HG03095 (cell line): ENCODE results near the gene HIP1.
"Not testable (repeated sequence)": the region's sequence is repeated elsewhere in the genome, so short reads cannot be mapped to it uniquely, and the experiment has no call there.

Experiments used
- ATAC-seq: cut with Tn5 transposase; IDR thresholded peaks from one replicate; pipeline ENCODE4 v1.9.1; 2021; ENCODE audit warnings: moderate library complexity; ENCODE audit not compliant: unreplicated experiment

HIP1 gene

GRCh38 chr7:75584354-75584753 lies 154.4 kb downstream of the HIP1 start:
- ATAC-seq, result no peak

GRCh38 chr7:75583255-75583654 lies 155.5 kb downstream of the HIP1 start:
- no peak for ATAC-seq

- ATAC-seq, result no peak
Observed at GRCh38 chr7:75579899-75580298, 158.8 kb downstream of the HIP1 start.

GRCh38 chr7:75578081-75578480 lies 160.7 kb downstream of the HIP1 start:
- ATAC-seq, result no peak

GRCh38 chr7:75575488-75576121 lies 163.1 kb downstream of the HIP1 start:
- no peak for ATAC-seq

DNA sequence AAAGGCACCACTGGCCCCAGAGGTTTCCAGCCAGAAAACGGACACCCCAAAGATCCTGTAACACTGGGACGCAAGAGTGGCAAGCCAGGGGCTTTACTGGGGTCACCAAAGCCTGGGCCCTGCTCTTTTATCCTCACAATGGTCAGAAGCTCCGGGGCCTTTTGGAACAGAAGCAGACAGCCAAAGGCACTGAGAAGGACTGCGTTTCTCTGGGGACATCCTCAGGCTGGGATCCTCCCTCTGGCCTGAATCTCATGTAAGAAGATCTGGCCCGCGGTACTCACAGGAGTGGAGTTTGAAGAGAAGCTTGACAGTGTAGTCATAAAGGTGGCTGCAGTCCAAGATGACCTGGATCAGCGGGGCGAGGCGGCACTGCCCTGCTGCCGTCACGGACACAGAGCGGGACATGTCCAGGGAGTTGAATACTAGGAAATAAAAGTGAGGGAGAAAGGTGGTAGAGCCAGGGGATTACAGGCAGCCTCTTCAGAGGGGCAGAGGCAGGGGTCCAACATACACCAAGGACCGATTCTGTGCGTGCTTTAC lies 165.2 kb downstream of the HIP1 start:
- no peak for ATAC-seq

DNA sequence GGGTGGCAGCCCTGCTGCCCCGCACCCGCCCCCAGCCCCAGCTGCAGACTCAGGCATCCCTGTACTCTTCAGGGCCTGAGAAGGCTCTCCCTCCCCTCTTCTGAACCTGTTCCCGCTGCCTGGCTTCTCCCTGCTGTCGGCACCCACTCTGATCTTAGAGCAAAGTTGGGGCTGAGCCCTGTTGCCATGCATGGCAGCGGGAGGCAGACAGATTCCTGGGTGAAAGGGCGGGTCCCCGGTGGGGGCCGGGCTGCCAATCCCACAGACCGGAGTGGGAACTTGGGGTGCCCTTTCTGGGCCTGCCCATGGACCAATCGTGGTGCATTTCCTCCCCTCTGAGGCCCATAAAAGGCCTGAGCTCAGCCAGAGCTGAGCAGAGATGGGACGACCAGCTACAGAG lies 165.9 kb downstream of the HIP1 start:
- ATAC-seq, result no peak

- no peak for ATAC-seq
Observed at GRCh38 chr7:75572396-75572795, 166.3 kb downstream of the HIP1 start.

- ATAC-seq, result no peak
Observed at GRCh38 chr7:75571209-75571608, 167.5 kb downstream of the HIP1 start.

DNA sequence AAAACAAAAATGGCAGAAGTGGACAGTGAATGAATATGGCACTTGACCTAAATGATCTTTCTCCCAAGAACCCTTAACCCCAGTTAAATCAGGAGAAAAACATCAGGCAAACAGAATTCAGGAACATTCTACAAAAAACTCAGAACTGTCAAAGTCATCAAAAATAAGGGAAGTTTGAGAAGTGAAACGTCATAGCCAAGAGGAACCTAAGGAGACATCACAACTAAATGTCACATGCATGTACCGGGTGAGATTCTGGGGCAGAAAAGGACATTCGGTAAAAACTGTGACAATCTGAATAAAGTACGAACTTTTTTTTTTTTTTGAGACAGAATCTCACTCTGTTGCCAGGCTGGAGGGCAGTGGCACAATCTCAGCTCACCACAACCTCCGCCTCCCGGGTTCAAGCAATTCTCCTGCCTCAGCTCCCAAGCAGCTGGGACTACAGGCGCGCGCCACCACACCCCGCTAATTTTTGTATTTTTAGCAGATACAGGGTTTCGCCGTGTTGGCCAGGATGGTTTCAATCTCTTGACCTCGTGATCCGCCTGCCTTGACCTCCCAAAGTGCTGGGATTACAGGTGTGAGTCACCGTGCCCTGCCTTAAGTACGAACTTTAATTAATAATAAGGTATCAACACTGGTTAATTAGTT lies 169.0 kb downstream of the HIP1 start:
- ATAC-seq, result not testable (repeated sequence)

DNA sequence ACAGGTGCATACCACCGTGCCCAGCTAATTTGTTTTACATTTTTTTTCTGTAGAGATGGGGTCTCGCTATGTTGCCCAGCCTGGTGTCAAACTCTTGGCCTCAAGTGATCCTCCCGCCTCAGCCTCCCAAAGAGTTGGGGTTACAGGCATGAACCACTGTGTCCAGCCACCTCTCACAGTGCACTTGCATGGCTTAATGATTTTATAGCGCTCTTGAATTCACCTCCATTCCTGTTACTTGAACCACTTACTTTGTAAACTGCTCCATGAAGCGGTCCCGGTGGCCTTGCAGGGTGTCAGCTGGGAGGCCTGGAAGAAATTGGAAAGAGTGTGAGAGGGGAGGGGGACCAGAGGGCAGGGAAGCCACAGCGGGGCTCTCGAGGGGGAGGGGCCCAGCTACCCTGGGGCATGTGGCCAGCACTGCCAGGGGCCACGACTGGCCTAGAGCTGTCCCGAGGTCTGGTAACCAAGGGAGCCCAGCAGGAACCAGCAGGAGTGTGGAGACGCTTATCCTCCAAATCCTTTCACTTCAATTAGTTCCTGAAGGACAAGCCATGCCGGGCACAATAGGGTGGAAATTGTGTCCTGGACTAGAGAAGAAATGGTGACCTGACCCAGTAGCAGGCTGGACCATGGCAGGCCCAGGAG lies 170.7 kb downstream of the HIP1 start:
- ATAC-seq, result no peak

GRCh38 chr7:75565132-75565837 lies 173.5 kb downstream of the HIP1 start:
- ATAC-seq, result no peak

DNA sequence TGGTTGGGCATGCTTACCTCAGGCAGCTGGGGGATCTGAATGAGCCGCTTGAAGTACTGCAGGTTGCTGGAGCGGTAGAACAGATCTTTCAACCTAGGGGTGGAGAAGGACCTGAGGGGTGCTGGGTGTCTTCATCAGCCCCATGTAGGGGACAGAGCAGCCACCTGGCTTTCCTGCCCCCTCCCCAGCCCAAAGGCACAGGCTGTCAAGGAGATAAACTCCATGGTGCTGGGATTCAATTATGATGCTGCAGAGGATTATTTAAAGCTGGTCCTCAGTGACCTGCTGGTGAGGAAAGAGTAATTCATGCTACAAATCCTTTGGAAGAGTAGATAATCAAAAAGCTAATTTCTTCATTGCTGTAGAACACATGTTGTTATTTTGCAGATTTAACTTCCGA lies 175.6 kb downstream of the HIP1 start:
- no peak for ATAC-seq

DNA sequence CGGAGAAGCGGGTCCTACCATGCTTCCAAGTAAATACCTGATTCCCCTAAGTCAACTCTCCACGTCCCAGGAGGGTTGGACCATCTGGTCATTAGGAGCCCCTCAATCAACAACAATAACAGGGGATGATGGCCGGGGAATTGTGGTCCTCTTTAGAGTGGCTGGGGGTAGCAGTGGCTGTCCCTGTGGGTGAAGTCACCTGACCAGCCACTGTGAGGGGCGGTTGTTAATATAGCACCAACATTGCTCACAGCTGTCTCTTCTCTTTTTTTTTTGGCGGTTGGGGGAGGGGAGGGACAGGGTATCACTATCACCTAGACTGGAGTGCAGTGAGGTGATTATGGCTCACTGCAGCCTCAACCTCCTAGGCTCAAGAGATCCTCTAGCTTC lies 178.8 kb downstream of the HIP1 start:
- ATAC-seq, result no peak

DNA sequence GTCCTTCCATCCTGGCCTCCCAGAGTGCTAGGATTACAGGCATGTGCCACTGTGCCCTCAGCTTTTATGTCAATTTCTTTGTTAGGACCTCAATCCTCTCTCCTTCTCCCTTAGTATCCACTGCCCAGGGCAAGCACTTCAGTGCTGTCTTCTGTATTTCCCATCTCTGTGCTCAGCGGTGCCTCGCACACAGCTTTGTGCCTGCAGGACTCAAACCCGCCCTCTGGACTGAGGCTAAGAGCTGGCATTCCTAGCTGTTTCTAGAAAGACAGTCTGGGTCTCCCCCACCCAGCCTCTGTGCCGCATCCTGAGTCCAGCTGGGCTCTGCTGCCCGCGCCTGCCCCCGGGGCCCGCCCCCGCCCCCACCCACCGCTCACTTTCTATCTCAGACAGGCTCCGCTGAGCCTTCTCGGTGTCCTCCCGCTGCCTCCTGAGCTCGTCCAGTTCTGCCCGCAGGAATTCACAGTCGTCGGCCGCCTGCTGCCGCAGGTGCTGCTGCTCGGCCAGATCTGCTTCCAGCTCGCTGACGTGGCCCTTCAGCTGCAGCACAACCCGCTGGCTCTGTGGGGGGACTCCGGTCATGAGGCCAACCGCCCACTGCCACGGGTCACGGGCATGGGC lies 179.3 kb downstream of the HIP1 start:
- no peak for ATAC-seq

GRCh38 chr7:75556835-75557234 lies 181.9 kb downstream of the HIP1 start:
- not testable (repeated sequence) for ATAC-seq

DNA sequence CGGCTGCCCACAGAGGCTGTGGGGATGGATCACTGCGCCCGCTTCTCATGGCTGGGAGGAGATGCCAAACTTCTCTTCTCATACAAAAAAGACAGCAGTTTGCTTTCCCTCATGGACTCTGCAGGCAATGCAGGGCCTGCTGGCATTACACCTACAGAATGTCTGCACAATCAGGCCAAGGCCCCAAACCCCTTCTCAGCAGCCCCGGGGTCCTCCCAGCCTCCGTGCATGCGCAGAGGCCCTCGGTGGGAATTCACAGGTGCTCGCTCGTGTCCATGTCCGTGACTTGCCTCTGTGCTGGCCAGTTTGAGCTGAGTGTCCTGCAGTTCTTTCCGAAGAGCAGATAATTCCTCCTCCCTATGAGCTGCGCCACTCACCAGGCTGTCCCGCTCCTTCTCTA lies 183.0 kb downstream of the HIP1 start:
- no peak for ATAC-seq

DNA sequence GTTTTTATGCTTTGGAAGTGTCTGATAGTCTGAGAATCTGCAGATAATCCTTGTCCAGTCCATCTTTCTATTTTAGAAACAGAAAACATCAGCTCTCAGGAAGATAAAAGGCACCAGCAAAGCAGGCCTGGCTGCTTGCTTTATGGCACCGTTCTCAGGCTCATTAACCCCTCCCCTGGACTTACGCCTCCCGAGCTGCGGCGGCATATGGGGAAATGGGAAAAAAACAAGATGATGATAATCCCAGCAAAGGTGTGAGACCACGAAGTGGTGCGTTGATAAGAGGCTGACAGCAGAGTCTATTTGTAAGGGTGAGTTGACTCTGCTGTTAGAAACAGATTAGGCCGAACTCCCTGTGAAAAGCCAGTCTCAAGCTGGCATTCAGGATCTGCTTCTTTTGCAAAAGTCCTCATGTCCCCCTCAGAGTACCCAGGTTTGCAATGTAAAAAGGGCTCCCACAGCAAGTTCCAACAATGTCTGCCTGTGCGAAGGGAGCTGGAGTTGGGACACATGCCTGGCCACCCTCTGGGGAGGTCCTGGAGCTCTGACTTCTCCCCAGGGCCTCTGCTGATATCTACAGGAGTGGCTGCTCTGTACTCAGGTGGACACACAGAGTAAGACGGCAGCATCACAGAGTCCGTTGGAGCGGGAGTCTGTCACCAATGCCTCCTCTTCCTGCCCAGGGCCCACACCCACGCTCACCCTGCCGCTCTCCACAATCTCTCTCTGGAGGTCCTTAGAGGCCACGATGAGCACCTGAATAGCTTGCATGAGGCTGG lies 192.3 kb downstream of the HIP1 start:
- no peak for ATAC-seq

GRCh38 chr7:75537731-75538130 lies 201.0 kb downstream of the HIP1 start:
- no peak for ATAC-seq

- no peak for ATAC-seq
Observed at GRCh38 chr7:75536940-75537538, 201.7 kb downstream of the HIP1 start.
